Loucy (cell line): Measurements from ENCODE around the gene SEPTIN11.

Experiments
- H2AFZ ChIP-seq: fragments of 200-600 bp; sonication (generic); 2 replicates; pipeline ENCODE4 v1.6.0; 2016; ENCODE audit warnings: antibody characterized with exemption, mild to moderate bottlenecking, low read length, moderate library complexity
- H3F3A ChIP-seq: fragments of 200-600 bp; 2 replicates; pipeline ENCODE4 v1.6.0; 2016; ENCODE audit warnings: antibody characterized with exemption, low read depth, mild to moderate bottlenecking
- H3K27me3 ChIP-seq: fragments of 200-600 bp; sonication (generic); 2 replicates; pipeline ENCODE4 v1.6.1; 2014; ENCODE audit warnings: low read length, mild to moderate bottlenecking; ENCODE audit not compliant: insufficient read depth, poor library complexity, severe bottlenecking
- H3K36me3 ChIP-seq: fragments of 200-600 bp; sonication (generic); 2 replicates; pipeline ENCODE4 v1.6.1; 2016; ENCODE audit warnings: low read length; ENCODE audit not compliant: insufficient read depth
- H3K4me1 ChIP-seq: fragments of 200-600 bp; sonication (generic); 2 replicates; pipeline ENCODE4 v1.5.1; 2014; ENCODE audit warnings: low read length, mild to moderate bottlenecking; ENCODE audit not compliant: insufficient read depth, poor library complexity, severe bottlenecking
- H3K4me2 ChIP-seq: fragments of 200-600 bp; sonication (generic); 2 replicates; pipeline ENCODE4 v1.6.0; 2014; ENCODE audit warnings: antibody characterized with exemption, low read length, low read depth, mild to moderate bottlenecking; ENCODE audit not compliant: poor library complexity, severe bottlenecking
- H3K4me3 ChIP-seq: fragments of 200-600 bp; sonication (generic); 2 replicates; pipeline ENCODE4 v1.5.1; 2014; ENCODE audit warnings: low read length, mild to moderate bottlenecking, mixed read lengths; ENCODE audit not compliant: poor library complexity, severe bottlenecking
- H3K79me2 ChIP-seq: fragments of 200-600 bp; sonication (generic); 2 replicates; pipeline ENCODE4 v1.6.1; 2014; ENCODE audit warnings: low read length; ENCODE audit not compliant: insufficient read depth
- H3K9ac ChIP-seq: fragments of 200-600 bp; sonication (generic); 2 replicates; pipeline ENCODE4 v1.6.0; 2014; ENCODE audit warnings: mild to moderate bottlenecking, low read depth, low read length, moderate library complexity; ENCODE audit not compliant: poor library complexity, severe bottlenecking
- H3K9me2 ChIP-seq: fragments of 200-600 bp; sonication (generic); replicated peaks from 2 replicates; pipeline ENCODE4 v1.6.1; 2016; ENCODE audit warnings: low read depth, low read length, mixed read lengths
- H3K9me3 ChIP-seq: fragments of 200-600 bp; sonication (generic); 2 replicates; pipeline ENCODE4 v1.6.1; 2014; ENCODE audit warnings: mild to moderate bottlenecking, antibody characterized with exemption, low read length, low read depth; ENCODE audit not compliant: insufficient read depth
- H4K20me1 ChIP-seq: fragments of 200-600 bp; sonication (generic); 2 replicates; pipeline ENCODE4 v1.6.0; 2014; ENCODE audit warnings: antibody characterized with exemption, low read length, mild to moderate bottlenecking; ENCODE audit not compliant: insufficient read depth, poor library complexity, severe bottlenecking
- CTCF ChIP-seq: fragments of 200-600 bp; sonication (generic); conservative IDR thresholded peaks from 2 replicates; pipeline ENCODE4 v1.5.1; 2014; ENCODE audit warnings: mild to moderate bottlenecking, antibody characterized with exemption, low read length
- EZH2phosphoT487 ChIP-seq: fragments of 200-600 bp; IDR thresholded peaks from 2 replicates; pipeline ENCODE4 v1.6.1; 2018; ENCODE audit warnings: antibody characterized with exemption, mild to moderate bottlenecking, moderate library complexity, borderline replicate concordance

Gene SEPTIN11

GRCh38 chr4:76949276-76950051, at the start of gene SEPTIN11:
TSS of gene SEPTIN11 (plus strand) at chr4:76949752. CDS start at chr4:76949904, 152 bp downstream.
- H3K9me3 ChIP-seq, result no peaks in the 10 kb centered on the region
- H3K9me2 ChIP-seq, result no peaks in the 10 kb centered on the region
- no peaks in the 10 kb centered on the region for H3K27me3 ChIP-seq
- peaks cover 55% of the 10 kb centered on the region for H3K79me2 ChIP-seq
- H3K36me3 ChIP-seq, result no peaks in the 10 kb centered on the region
- peak within 1 kb of the TSS; percentile 95 for H3K4me2 ChIP-seq
- H2AFZ ChIP-seq, result peak within 1 kb of the TSS; percentile 94
- peaks cover 21% of the 10 kb centered on the region for H4K20me1 ChIP-seq
- TF ChIP-seq EZH2phosphoT487 (no peak), CTCF (no peak)
- peaks cover 35% of the 10 kb centered on the region for H3K4me1 ChIP-seq
- peak within 1 kb of the TSS; percentile 88 for H3K9ac ChIP-seq
- H3K4me3 ChIP-seq, result peak within 1 kb of the TSS; percentile 88
- H3F3A ChIP-seq, result no peaks in the 10 kb centered on the region

GRCh38 chr4:76902233-76902890, 47.2 kb upstream of the SEPTIN11 start:
- Histone ChIP-seq H3K36me3 (no peaks in the 10 kb centered on the region), H3K9me3 (peaks cover 5% of the 10 kb centered on the region; the same call in 1 of the 2 replicates), H3K4me2 (no peak overlapping the region), H2AFZ (no peak overlapping the region), H3K9me2 (no peaks in the 10 kb centered on the region), H3K4me3 (no peak overlapping the region), H3F3A (no peaks in the 10 kb centered on the region), H3K9ac (no peak overlapping the region), H3K4me1 (no peaks in the 10 kb centered on the region), H3K79me2 (no peaks in the 10 kb centered on the region), H4K20me1 (no peaks in the 10 kb centered on the region), H3K27me3 (no peaks in the 10 kb centered on the region)
- no peak for TF ChIP-seq EZH2phosphoT487
- no peak for TF ChIP-seq CTCF

GRCh38 chr4:76904646-76905190, 44.8 kb upstream of the SEPTIN11 start:
- Histone ChIP-seq H3K9me3 (peaks cover 5% of the 10 kb centered on the region; the same call in 1 of the 2 replicates), H3K4me2 (no peak overlapping the region)
- no peak for TF ChIP-seq CTCF
- TF ChIP-seq EZH2phosphoT487, result no peak

More at GRCh38 chr4:76904646-76905190, 44.8 kb upstream of the SEPTIN11 start:
- H2AFZ ChIP-seq, result no peak overlapping the region
- no peaks in the 10 kb centered on the region for H3K27me3 ChIP-seq
- no peaks in the 10 kb centered on the region for H3K9me2 ChIP-seq
- H3K9ac ChIP-seq, result no peak overlapping the region
- no peak overlapping the region for H3K4me3 ChIP-seq
- no peaks in the 10 kb centered on the region for H3K4me1 ChIP-seq
- no peaks in the 10 kb centered on the region for H4K20me1 ChIP-seq
- H3K36me3 ChIP-seq, result no peaks in the 10 kb centered on the region
- no peaks in the 10 kb centered on the region for H3F3A ChIP-seq
- no peaks in the 10 kb centered on the region for H3K79me2 ChIP-seq
